Measurements from ENCODE around the gene MRPS15.
A peak's percentile ranks its signal among the peaks of the same experiment; 100 is the strongest.
"Not testable (repeated sequence)": the region's sequence is repeated elsewhere in the genome, so short reads cannot be mapped to it uniquely, and the experiment has no call there.

Gene MRPS15

DNA sequence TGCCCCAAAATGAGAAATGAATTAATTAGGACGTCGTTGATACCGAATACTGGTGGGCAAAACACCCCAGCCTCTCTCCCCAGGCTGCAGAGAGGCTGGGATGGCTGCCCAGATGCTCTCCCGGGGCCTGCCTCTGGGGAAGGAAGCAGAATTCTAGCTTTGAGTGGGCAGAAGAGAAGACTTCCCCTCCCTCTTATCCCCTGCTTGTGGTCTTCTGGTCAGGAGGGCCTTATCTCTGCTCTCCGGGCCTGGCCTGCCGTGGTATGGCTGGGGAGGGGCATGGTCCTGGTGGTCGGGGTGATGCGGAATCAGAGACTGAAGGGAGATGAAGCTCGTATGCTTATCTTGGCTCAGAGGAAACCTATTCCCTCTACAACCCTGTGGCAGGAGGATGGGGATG, 28.3 kb upstream of the MRPS15 start:
- Mint-ChIP-seq H3K4me3 (no peak overlapping the region), H3K4me1 (ENCODE audit: low read depth) (peaks cover 37% of the 10 kb centered on the region), H3K36me3 (ENCODE audit: low read depth) (no peaks in the 10 kb centered on the region), H3K9me3 (no peaks in the 10 kb centered on the region), H3K27ac (no peak overlapping the region), H3K27me3 (no peaks in the 10 kb centered on the region)
- intact Hi-C loops (cut with micrococcal nuclease), result no loop called here

DNA sequence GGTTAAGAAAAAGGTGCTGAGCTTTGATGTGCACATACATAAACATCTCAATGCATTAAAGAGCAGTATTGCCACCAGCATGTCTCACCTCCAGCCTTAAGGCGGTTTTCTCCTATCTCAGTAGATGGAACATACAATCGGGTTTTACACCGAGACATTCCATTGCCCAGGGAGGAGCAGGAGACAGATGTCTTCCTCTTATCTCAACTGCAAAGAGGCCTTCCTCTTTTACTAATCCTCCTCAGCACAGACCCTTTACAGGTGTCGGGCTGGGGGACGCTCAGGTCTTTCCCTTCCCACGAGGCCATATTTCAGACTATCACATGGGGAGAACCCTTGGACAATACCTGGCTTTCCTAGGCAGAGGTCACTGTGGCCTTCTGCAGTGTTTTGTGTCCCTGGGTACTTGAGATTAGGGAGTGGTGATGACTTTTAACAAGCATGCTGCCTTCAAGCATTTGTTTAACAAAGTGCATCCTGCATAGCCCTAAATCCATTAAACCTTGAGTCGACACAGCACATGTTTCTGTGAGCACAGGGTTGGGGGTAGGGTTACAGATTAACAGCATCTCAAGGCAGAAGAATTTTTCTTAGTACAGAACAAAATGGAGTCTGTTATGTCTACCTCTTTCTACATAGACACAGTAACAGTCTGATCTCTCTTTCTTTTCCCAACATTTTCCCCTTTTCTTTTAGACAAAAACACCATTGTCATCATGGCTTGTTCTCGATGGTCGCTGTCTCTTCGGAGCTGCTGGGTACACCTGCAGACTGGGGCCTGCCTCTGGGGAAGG, 25.3 kb upstream of the MRPS15 start:
- H3K9me3 Mint-ChIP-seq; H3K4me3 Mint-ChIP-seq; intact Hi-C loops (cut with micrococcal nuclease); H3K36me3 Mint-ChIP-seq (ENCODE audit: low read depth); H3K27ac Mint-ChIP-seq; H3K27me3 Mint-ChIP-seq: not testable (repeated sequence)
- H3K4me1 Mint-ChIP-seq (ENCODE audit: low read depth), result peaks cover 64% of the 10 kb centered on the region

DNA sequence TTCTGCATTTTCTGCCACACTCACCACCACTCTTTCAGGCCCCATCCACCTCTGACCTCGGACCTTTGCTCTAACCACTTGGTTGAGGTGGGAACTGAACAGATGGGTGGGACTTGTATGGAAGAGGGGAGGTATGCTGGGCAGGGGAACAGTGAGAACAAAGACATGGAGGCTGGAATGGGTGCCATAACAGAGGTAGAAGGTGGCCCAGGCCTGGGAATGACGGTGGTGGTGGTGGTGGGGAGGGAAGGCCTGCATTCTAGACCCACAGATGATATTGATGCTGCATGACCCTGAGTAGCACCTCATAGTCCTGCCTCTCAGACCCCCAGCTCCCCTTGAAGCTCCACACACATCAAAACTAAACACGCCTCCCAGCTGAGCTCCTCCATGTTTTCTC, 23.7 kb upstream of the MRPS15 start:
- no peak overlapping the region for H3K4me3 Mint-ChIP-seq
- intact Hi-C loops (cut with micrococcal nuclease), result no loop called here
- no peaks in the 10 kb centered on the region for H3K36me3 Mint-ChIP-seq (ENCODE audit: low read depth)

DNA sequence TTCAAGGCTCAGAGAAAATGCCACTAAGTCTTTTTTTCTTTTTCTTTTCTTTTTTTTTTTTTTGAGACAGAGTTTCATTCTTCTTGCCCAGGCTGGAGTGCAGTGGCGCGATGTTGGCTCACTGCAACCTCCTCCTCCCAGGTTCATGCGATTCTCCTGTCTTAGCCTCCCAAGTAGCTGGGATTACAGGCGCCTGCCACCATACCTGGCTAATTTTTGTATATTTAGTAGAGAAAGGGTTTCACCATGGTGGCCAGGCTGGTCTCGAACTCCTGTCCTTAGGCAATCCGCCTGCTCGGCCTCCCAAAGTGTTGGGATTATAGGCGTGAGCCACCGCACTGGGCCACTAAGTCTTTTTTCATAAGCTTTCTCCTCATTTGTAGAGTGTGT, 23.1 kb upstream of the MRPS15 start:
- H3K27me3 Mint-ChIP-seq; H3K9me3 Mint-ChIP-seq; H3K36me3 Mint-ChIP-seq (ENCODE audit: low read depth); intact Hi-C loops (cut with micrococcal nuclease): not testable (repeated sequence)
- peaks cover 75% of the 10 kb centered on the region for H3K4me1 Mint-ChIP-seq (ENCODE audit: low read depth)
- peak overlapping the region; percentile 91 for H3K27ac Mint-ChIP-seq
- H3K4me3 Mint-ChIP-seq, result peak overlapping the region; percentile 64

More for the DNA sequence above, 23.7 kb upstream of the MRPS15 start:
- H3K4me1 Mint-ChIP-seq (ENCODE audit: low read depth), result peaks cover 75% of the 10 kb centered on the region
- no peaks in the 10 kb centered on the region for H3K9me3 Mint-ChIP-seq
- H3K27me3 Mint-ChIP-seq, result no peaks in the 10 kb centered on the region
- H3K27ac Mint-ChIP-seq, result peak overlapping the region; percentile 91

DNA sequence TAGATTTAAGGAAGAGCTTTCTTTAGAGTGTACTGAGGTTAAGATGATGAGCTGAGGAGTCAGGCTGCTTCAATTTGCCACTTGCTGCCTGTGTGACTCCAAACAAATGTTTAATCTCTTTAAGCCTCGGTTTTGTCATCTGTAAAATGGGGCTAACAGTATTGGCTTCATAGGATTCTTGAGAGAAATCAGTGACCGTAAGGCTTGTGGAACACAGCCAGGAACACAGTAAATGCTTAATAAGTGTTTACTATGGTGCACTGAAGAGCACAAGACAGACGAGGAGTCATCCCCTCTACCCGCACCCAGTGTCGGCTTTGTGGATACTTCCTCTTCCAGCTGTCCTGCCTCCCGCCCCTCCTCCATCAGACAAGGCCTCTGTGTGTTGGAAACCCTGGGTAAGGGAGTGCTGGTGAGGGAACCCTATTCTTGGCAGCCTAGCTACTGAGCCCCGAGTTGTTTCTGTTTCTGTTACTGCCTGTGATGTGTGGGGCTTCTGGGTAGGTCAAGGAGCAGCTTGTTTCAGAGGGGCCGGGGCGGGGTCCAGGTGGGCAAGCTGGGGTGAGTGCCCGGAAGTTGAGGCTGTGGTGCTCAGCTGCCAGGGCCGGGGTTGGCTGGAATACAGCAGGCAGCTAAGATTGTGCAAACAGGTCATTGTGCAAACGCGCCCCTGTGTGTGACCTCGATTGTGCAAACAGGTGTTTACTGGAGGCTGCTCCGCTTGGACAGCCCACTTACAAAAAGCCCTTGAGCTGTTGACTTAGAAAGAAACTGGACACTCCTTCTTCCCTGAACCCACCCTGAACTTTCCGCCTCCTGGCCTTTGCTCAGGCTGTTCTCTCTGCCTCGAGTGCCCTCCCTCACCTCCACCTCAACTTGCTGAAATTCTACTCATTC, 22.5 kb upstream of the MRPS15 start:
- peak overlapping the region; percentile 64 for H3K4me3 Mint-ChIP-seq
- intact Hi-C loops (cut with micrococcal nuclease), result no loop called here
- peaks cover 76% of the 10 kb centered on the region for H3K4me1 Mint-ChIP-seq (ENCODE audit: low read depth)
- no peaks in the 10 kb centered on the region for H3K27me3 Mint-ChIP-seq
- peaks cover 8% of the 10 kb centered on the region for H3K36me3 Mint-ChIP-seq (ENCODE audit: low read depth)
- H3K27ac Mint-ChIP-seq, result peak overlapping the region; percentile 91
- H3K9me3 Mint-ChIP-seq, result no peaks in the 10 kb centered on the region

DNA sequence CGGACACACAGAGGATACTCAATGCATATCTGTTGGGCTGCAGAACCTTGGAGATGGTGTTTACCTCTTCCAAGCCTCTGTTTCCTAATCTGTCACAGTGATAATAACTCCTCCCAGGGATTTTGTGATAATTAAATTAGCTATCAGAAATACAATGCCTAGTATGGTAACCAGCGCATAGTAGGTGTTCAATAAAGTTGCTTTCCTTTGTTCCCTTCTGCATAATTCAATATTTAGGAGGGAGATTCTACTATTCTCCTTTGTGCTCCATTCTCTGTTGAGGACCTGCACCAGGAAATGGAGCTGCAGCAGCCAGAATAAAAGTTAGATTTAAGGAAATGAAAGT, 21.9 kb upstream of the MRPS15 start:
- no peaks in the 10 kb centered on the region for H3K9me3 Mint-ChIP-seq
- peaks cover 80% of the 10 kb centered on the region for H3K4me1 Mint-ChIP-seq (ENCODE audit: low read depth)
- peak overlapping the region; percentile 91 for H3K27ac Mint-ChIP-seq
- peaks cover 8% of the 10 kb centered on the region for H3K36me3 Mint-ChIP-seq (ENCODE audit: low read depth)
- H3K4me3 Mint-ChIP-seq, result no peak overlapping the region
- H3K27me3 Mint-ChIP-seq, result no peaks in the 10 kb centered on the region
- intact Hi-C loops (cut with micrococcal nuclease), result no loop called here

DNA sequence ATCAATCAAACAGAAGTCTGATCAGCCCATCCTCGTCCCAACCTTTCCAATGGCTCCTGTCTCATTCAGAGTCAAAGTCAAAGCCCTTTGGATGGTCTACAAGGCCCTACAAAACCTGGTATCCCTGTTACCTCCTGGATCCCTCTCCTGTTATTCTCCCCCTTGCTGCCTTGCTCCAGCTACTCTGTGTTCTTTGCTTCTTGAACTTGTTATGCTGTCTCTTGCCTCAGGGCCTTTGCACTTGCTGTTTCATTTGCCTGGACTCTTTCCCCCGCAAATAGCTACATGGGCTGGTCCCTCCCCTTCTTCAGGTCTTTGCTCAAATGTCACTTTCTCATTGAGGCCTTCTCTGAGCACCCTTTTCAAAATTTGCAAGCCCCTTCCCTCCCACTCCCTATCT, 19.9 kb upstream of the MRPS15 start:
- H3K4me1 Mint-ChIP-seq (ENCODE audit: low read depth), result peaks cover 92% of the 10 kb centered on the region
- intact Hi-C loops (cut with micrococcal nuclease), result no loop called here
- H3K4me3 Mint-ChIP-seq, result no peak overlapping the region
- H3K36me3 Mint-ChIP-seq (ENCODE audit: low read depth), result peaks cover 24% of the 10 kb centered on the region
- H3K9me3 Mint-ChIP-seq, result no peaks in the 10 kb centered on the region
- H3K27me3 Mint-ChIP-seq, result no peaks in the 10 kb centered on the region
- peak overlapping the region; percentile 59 for H3K27ac Mint-ChIP-seq

DNA sequence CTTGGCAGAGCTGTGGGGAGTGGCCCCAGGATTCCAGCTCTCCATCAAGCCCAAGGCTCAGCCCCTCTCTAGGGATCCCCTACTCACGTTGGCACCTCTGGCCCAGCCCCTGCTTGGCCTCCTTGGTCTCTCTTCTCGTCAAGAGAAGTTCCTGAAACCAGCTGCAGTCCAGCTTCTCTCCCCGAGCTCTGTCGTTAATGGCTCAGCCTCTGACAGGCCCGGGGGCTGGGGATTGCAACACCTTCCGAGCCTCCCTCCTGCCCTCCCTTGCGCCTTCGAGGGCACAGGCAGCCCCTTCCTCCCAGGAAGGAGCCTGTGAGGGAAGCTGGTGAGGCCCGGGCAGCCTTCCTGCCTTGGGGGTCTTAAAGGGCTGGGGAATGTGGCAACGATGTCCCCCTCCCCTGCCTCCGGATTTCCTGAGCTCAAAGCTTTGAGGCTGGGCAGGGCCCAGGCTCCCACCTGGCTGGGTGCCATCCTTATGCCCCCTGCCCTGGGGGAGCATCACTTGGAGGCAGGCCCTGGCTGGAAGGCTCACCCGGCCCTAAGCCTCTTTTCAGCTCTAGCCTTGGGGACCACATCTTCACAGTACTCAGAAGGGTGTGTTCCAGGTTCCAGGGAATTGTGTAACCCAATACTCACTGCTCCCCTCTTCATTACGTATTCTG, 18.7 kb upstream of the MRPS15 start, which contains the start of gene CSF3R:
Gene CSF3R, minus strand, starts transcription at position 190 of the 665 bp plus-strand sequence. CDS start 3,417 bp downstream, outside the sequence.
- H3K4me3 Mint-ChIP-seq, result peak within 1 kb of the TSS; percentile 91
- no peaks in the 10 kb centered on the region for H3K27me3 Mint-ChIP-seq
- peak within 1 kb of the TSS; percentile 89 for H3K27ac Mint-ChIP-seq
- peaks cover 87% of the 10 kb centered on the region for H3K4me1 Mint-ChIP-seq (ENCODE audit: low read depth)
- no peaks in the 10 kb centered on the region for H3K9me3 Mint-ChIP-seq
- intact Hi-C loops (cut with micrococcal nuclease), result no loop called here
- H3K36me3 Mint-ChIP-seq (ENCODE audit: low read depth), result peaks cover 35% of the 10 kb centered on the region

DNA sequence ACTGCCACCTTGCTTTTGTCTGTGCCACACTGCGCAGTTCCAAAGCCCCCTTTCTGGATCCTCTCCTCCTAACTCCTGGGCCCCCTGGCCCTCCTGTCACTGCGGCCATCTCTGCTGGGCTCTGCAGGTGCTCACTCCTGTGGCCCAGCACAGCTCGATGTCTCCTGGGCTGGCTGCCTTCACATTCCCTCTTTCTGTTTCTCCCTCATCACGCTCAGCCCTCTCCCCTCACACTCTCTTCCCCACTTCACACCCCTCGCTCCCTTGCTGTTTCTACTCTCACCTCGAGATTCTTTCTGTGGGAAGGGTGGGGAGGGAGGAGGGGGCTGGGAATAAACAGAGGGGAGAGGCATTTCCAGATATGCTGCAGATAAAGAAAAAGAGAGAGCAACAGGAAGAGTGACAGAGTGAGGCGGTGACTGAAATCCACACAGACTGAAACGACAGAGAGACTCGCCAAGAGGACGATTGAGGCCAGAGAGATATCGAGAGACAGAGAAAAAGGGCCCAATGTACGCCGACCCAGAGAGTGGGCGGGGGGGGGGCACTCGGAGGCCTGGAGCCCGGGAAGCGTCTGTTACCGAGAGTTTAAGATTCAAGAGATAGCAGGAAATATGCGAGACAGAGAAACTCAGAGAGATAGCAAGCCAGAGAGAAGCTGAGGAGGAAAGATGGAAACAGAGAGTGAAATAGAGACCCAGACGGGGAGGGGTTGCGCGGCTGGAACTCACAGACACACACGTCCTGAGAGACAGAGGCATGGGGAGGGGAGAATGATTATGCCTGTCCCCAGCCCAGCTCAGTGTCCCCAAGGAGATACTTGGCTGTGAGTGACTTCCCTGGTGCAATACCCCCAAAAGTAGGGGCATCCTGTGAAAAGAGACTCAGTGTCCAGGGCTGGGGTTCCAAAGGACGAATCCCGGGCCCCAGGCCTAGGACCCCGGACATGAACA, 17.9 kb upstream of the MRPS15 start:
- Mint-ChIP-seq H3K4me1 (ENCODE audit: low read depth) (peaks cover 79% of the 10 kb centered on the region), H3K4me3 (peak overlapping the region; percentile 91), H3K36me3 (ENCODE audit: low read depth) (peaks cover 35% of the 10 kb centered on the region), H3K9me3 (no peaks in the 10 kb centered on the region), H3K27me3 (no peaks in the 10 kb centered on the region), H3K27ac (peak overlapping the region; percentile 89)
- intact Hi-C loops (cut with micrococcal nuclease), result no loop called here

DNA sequence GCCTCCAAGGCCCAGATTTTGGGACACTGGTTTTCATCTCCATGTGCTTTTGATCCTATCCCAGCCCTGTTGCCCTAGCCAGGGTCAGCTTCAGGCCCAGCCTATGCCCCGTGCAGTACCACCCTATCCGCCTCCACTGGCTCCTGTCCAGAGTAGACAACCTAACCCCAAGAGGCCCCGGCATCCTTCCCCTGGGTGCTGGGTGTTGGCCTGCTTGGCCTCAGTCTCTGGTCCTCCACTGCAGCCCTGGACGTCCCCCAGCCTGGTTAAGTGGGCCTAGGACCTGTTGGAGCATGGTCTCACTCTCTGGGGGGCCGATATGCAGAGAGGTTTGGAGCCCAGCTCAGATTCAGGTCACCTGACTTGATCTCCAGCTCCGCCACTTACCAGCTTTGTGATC, 16.9 kb upstream of the MRPS15 start:
- intact Hi-C loops (cut with micrococcal nuclease), result no loop called here
- Mint-ChIP-seq H3K27me3 (no peaks in the 10 kb centered on the region), H3K4me3 (no peak overlapping the region), H3K36me3 (ENCODE audit: low read depth) (peaks cover 43% of the 10 kb centered on the region), H3K27ac (no peak overlapping the region), H3K9me3 (no peaks in the 10 kb centered on the region), H3K4me1 (ENCODE audit: low read depth) (peaks cover 69% of the 10 kb centered on the region)

DNA sequence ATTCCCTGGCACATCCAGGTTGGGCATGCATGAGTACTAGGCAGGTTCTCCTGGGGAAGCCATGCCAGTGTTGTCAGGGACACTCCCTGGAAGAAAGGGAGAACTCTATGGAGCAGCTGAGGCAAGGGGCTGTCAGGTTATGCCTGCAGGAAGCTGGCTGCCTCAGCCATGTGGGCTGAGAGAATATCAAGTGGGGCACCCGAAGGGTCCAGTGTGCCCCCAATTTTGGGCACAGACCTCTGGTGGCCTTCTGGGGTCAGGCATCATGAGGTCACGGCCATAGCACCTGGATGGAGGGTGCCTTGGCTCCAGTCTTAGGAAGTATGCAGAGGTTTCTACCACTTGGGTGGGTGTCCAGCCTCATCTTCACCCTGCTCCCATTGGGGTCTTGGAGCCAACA, 16.0 kb upstream of the MRPS15 start:
- no peaks in the 10 kb centered on the region for H3K9me3 Mint-ChIP-seq
- no peak overlapping the region for H3K4me3 Mint-ChIP-seq
- H3K27me3 Mint-ChIP-seq, result no peaks in the 10 kb centered on the region
- peaks cover 61% of the 10 kb centered on the region for H3K4me1 Mint-ChIP-seq (ENCODE audit: low read depth)
- peak overlapping the region; percentile 30 for H3K27ac Mint-ChIP-seq
- intact Hi-C loops (cut with micrococcal nuclease), result no loop called here
- peaks cover 52% of the 10 kb centered on the region for H3K36me3 Mint-ChIP-seq (ENCODE audit: low read depth)

DNA sequence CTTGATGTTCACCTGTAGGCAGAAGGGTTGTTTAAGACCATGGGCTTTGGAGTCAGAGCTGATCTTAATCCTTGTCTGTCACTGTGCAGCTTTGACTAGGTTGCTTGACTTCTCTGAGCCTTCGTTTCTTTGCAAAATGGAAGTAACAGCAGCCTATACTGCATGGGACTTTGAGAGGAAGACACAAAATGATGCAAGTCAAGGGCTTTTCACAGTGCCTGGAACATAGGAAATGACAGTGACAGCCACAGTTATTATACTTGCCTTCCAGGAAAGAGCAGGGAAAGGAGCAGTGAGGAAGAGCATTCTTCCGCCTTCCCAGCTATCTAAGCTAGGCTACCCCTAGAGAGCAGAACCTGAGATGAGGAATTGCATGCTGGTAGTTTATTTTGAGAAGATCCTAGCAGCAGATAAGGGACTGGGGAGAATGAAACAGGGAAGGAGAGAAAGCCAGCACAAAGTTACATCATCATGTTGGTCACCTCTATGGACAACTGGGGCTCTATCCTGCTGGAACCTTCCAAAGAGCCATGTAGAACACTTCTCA, 15.4 kb upstream of the MRPS15 start:
- Mint-ChIP-seq H3K27me3 (no peaks in the 10 kb centered on the region), H3K9me3 (no peaks in the 10 kb centered on the region), H3K36me3 (ENCODE audit: low read depth) (peaks cover 58% of the 10 kb centered on the region), H3K27ac (peak overlapping the region; percentile 30), H3K4me1 (ENCODE audit: low read depth) (peaks cover 58% of the 10 kb centered on the region), H3K4me3 (no peak overlapping the region)
- intact Hi-C loops (cut with micrococcal nuclease), result no loop called here

DNA sequence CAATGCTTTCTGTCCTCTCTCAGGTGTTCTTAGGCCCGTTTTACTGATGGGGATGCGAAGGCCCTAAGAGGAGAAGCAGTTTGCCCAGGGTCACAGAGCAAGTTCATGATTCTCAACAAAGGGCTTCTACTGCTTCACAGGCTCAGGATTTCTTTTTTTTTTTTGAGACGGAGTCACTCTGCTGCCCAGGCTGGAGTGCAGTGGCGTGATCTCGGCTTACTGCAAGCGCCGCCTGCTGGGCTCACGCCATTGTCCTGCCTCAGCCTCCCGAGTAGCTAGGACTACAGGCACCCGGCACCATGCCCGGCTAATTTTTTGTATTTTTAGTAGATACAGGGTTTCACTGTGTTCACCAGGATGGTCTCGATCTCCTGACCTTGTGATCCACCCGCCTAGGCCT, 13.4 kb upstream of the MRPS15 start:
- H3K36me3 Mint-ChIP-seq (ENCODE audit: low read depth), result peaks cover 73% of the 10 kb centered on the region
- peaks cover 54% of the 10 kb centered on the region for H3K4me1 Mint-ChIP-seq (ENCODE audit: low read depth)
- intact Hi-C loops (cut with micrococcal nuclease); H3K4me3 Mint-ChIP-seq; H3K27ac Mint-ChIP-seq; H3K27me3 Mint-ChIP-seq; H3K9me3 Mint-ChIP-seq: not testable (repeated sequence)

Data from dendritic cell treated with granulocyte-macrophage colony-stimulating factor and Interleukin-4, amounts not matched to agents 40 ng/mL and 50 ng/mL, for 4 days (primary cell).